Stimulated activated CD8-positive, alpha-beta memory T cell treated with anti-CD3 and anti-CD28 coated beads, Interleukin-15, amount 100 ng/mL, for 1 hour (primary cell): ENCODE measurements around the gene MED6.

Experiments
- DNase-seq: peaks from one replicate; pipeline ENCODE4 v3.0.0-alpha.2; 2020; ENCODE audit warnings: low read depth

MED6 gene, protein sequence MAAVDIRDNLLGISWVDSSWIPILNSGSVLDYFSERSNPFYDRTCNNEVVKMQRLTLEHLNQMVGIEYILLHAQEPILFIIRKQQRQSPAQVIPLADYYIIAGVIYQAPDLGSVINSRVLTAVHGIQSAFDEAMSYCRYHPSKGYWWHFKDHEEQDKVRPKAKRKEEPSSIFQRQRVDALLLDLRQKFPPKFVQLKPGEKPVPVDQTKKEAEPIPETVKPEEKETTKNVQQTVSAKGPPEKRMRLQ

DNA sequence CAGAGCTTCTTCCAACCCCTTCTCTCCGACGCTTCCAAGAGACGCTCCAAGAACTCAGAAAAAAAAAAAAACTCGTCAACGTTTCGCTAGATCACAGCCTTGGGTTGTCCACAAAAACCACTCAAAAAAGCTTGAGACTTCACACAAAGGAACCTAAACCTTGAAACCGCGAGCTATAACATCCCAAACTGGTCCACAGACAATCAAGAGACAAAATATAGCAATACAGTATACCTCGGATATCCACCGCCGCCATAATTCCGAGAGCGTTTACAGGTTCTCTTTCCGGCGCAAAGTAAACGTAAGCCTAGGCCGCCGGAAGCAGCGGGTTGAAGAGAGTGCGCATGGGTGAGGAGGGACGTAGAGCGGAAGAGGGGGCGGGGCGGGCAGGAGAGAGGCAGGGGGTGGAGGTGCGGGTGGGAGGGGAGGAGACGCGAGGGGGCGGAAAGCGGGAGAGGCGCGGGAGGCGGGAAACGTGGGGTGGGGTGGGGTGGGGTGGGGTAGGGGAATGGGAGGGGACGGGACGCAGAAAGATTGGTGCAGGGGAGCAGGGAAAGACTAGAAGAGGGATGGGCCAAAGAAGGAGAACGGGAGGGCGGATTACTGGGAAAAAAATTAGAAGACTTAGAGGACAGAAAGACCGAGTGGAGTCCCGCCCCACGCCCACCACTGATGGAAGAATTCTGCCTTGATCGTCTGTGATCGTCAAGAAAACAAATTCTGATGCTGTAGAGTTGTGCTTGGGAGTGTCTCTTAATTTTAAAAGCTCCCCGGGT is at the start of gene MED6:
TSS of gene MED6 (minus strand) at position 274 of the 776 bp plus-strand sequence. CDS start at position 256, 18 bp downstream.
- peak; percentile 93 for DNase-seq

DNA sequence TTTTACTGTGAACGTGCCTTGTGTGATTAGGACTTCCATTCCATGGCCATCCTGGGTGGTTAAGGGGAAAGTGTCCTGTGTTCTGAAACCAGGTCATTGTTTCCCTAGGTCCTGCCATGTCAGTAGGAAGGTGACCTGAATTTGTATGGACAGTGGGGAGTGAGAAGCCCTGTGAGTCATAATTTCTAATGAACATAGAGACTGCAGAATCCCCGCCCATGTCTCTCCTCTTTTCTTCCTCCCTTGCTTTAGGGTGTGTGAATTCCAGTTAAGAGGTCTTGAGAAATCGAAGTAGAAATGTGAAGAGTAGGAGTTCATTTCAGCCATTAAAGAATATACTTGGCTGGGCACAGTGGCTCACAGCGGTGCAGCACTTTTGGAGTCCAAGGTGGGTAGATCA is 49.3 kb upstream of the MED6 start:
- DNase-seq = no peak

DNA sequence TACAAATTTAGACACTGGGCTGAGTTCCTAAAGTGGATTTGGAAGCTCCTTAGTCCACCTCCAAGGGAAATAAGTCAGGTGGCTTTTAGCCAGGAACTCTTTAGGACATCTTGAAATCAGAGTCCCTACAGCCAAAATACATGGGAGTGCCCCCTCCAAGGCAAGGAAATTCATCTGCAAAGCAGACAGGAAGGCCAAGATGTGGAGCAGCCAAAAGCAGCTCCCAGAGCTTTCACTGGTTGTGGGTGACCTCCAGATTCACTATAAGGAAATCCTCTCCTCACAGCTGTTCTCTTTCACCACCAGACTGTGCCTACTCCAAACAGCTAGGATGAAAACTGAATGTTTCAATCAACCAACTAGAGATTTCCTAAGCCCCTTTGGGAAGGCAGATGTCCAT is 47.9 kb upstream of the MED6 start:
- DNase-seq = no peak

DNA sequence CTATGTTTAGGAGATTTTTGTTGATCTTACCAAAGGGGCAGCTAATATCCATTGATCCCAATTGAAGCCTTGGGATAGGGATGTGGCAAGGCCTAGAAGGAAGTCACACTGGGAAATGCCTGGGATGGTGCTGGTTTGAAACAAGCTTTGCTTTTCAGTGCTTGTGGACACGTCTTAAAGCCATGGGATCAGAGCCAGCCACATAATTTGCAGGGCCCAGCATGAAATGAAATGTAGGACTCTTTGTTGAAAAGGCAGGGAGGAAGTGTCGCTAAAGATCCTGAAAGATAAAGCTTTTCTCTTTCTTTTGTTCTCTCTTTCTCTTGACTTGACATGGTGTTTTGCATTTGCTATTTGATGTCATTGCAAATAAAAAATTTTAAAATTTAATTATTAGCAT is 46.2 kb upstream of the MED6 start:
- DNase-seq = no peak

DNA sequence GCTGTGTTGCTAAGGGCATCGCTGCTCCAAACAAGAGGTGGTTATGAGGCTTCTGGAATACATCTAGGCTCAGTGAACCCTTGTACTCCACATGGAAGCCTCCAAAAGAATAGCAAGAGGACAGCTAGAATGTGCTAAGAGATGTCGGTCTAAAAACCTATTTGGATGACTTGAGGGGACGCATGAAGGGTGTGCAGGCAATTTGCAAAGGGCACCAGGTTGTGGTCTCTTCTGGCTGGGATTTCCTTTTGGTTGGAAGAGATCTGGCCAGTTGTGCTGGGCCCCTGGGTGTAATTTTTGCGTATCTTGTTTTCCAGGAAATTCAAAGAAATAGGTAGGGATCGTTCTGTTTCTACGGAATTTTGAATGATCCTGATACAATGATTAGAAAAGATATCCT is 45.4 kb upstream of the MED6 start:
- no peak for DNase-seq

DNA sequence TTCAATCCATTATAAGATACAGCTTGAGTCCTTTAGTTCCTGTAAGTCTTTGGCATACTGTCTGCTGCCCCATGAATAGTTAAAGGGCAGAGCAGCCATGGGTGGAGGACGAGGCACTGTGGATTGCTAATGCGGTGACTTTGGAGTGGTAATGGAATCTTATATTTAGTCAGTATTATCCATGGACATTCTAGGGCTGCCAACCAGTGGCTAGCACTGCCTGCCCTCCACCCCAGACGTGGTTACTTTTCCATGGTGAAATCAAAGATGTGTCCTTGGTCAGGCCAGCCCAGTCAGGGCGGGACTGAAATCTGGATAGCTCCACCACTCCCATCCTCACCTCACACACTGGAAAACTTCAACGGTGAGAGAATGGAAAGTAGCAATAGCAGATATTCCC is 43.5 kb upstream of the MED6 start:
- no peak for DNase-seq

DNA sequence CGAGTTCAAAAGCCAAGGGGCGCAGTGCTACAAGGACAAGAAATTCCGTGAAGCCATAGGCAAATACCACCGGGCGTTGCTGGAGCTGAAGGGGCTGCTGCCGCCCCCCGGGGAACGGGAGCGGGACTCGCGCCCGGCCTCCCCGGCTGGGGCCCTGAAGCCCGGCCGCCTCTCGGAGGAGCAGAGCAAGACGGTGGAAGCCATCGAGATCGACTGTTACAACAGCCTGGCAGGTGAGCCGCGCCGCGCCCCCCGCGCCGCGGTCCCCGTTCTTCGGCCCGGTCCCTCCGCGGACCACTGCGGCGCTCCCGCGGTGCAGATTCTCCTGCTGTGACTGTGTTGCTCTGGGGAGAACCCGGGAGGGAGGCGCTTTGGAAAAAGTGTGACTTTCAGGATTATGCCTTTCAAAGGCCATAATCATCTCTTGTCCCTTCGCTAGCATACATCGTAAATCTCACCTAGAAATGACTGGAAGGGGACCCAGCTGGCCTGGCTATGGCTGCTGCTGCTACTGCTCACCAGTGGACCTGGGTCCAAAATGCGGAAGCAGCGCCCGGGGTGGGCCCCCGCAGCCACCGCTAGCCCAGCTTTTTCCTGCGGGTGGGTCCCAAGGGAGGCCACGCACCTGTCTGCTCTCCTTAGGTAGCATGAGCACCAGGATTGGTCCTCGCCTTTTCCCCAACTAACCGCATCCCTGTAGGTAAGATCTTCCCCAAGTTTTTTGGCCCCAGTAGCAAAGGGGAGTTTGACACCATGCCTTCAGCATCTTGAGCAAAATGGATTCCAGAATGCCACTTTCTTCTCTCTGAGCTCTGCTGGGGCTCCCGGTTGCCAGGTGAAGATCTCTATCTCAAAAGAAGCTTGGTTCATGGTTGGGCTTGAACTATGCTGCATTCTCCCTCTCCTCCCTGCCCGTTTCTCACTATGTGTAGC is 42.1 kb upstream of the MED6 start:
- DNase-seq = no peak

DNA sequence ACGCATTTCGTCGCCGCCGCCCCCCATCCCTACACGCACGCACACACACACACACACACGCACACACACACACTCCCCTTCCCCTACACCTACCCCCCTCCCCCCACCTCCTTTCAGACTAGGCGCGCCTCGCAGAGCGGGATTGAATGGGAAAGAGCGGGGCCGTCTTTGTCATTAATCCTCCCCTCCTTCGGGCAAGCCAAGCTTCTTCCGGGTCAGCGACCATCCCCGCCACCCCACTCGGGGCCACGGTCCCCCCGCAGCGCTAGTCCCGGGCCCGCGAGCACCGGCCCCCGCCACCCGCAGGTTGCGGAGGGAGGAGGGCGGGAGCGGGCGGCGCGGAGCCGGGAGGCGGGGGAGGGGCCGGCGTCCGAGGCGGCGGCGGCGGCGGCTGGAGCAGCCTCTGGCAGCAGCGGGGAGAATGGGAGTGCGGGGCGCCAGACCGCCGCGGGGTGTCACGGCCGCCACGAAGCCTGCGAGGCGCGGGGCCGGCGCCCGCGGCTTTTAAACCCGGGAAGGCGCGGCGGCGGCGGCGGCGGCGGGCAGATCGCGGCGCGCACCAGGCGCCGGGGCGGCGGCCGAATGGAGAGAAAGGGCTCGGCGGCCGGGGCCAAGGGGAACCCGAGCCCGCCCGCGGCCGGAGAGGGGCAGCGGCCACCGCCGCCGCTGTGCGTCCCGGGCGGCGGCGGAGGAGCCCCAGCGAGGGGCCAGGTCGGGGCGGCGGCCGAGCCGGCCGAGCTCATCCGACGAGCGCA is 41.3 kb upstream of the MED6 start, which contains the start of gene TTC9:
TSS of gene TTC9 (plus strand) at position 369 of the 755 bp plus-strand sequence. CDS start at position 583, 214 bp downstream.
- DNase-seq = no peak

DNA sequence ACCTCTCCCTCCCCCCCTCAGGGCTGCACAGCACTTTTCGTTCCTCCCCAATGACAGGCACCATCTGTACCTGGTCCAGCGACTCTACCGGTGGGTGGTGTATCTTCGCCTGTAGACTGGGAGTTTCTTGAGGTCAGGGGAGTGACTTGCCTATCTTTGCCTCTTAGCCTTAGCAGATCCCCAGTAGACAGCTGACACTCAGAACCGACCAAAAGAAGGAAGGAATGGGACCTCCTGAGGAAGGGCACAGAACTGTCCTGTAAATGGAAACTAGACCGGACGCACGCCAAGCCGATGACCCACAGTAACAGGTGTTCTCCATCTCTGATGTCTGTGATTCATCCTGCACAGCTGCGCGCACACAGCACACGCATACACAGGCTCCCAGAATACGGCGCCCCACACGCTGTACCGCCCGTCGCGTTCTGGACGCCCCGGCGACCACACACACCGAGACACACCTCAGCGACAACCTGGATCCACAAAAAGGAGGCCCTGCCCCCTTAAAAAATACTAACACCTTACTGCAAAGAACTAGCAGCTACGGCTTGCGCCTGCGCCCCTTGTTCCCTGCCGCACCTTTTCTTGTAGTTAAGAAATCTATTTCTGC is 40.6 kb upstream of the MED6 start:
- no peak for DNase-seq

DNA sequence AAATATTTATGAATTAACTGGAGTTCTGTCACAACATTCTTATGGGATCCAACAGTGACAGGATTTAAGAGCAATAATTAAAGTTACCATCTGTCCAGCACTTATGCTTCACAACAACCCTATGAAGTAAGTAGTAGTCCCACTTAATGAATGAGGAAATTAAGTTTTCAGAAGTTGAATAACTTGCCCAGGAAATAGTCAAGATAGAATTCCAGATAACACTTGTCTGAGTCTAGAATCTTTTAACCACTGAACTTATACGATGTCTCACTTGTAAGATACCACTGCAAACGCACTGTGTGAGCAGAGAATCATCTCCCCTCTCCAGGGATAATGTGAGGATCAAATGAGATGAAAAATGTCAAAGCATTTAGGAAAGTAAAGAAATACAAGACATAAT is 38.0 kb upstream of the MED6 start:
- no peak for DNase-seq

DNA sequence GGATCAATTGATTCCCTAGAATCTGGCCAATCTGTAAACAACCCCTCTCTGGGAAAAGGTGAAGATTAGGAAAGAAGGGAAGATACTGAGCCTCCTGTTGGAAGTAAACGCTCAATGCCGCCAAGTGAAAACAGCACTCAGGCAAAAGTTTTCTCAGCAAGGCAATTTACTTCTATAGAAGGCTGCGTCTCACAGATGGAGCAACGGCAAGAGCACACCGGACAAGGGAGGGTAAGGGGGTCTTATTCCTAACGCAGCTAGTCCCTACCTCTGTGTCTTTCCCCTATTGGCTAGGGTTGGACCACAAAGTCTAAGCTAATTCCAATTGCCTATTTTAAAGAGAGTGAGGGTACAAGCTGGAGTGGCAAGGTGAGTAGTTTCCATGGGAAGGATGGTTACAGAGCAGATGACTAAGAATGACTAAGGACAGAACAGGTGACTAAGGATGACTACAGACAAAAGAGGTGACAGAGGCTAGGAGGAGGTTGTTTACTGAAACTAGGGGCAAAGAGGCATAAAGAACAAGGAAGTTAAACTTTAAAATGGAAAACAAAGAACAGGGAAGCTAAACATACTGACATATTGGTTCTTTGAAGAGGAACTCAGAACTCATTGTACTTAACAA is 35.6 kb upstream of the MED6 start:
- no peak for DNase-seq

DNA sequence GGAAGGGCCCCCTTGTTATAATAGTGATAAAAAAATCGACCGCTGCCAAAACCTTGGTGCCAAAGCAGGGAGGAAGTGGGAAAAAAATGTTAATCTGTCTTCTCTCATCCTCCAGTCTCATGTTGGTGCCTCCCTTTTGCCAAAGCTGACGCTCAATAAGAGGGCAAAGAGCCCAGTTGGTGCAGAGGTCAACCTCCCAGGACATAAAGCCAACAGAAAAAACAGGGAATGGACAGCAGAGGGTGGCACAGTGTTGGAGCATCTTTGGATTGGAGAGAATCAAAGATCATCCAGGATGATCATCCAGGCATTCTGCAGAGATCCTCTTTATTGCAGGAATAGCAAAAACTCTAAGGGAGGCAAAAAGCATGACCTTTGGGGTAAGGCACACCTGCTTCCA is 31.5 kb upstream of the MED6 start:
- no peak for DNase-seq

DNA sequence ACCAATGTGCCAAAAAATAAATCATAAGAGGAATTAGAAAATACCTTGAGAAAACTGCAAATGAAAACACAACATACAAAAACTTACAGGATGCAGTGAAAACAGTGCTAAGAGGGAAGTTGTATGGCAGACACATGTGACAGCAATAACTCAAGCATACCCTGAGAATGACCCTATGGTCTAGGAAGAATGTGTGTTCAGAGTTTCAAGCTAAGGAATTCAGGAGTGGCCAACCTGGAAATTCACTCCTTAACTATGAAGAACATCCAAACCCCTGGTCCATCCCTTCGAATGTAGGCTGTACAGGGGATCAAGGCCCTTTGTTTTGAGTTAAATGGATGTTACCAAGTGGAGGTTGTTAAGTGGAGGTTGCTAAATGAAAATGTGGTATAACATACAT is 24.5 kb upstream of the MED6 start:
- DNase-seq = no peak

DNA sequence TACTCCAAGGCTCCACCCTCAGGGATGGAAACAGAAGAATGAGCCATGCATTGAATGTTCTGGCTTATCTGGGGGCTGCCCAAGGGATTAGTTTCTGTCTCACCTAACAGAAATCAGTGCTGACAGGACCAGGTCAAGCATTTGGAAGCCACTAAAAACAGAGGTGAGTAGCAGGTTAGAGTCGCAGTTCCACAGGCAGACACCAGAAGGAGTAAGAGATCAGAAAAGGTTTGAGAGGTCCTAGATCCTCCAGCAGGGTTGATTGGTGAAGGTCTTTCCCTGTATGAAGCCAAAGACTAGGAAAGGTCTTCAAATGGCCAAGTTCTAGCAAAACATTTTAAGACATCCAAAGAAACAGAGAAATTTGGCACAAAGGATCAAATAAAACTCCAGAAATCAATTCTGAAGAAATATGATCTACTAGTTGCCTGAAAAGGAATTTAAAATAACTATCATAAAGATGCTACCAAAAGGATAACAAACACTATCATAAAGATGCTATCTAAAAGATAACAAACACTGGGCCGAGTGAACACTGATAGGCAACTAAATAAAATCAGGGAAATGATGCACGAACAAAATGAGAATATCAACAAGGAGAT is 21.8 kb upstream of the MED6 start:
- no peak for DNase-seq

DNA sequence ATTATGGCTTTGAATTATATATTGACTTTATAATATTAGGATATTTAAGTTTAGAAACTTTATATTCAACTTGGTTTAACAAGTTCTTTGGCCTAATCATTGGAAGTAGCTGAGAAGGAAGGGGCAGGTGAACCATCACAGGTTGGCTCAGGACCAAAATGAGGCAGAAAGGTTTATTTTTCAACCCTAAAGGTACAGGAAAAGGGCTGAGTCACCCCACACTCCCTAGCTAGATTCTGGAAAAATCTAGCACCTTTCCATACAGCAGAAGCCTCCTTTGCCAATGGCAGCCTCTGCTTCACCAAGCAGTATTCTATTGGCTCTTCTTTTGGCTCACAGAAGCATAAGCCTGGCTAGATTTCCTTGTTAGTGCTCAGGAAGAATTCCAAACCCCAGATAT is 19.3 kb upstream of the MED6 start:
- no peak for DNase-seq

DNA sequence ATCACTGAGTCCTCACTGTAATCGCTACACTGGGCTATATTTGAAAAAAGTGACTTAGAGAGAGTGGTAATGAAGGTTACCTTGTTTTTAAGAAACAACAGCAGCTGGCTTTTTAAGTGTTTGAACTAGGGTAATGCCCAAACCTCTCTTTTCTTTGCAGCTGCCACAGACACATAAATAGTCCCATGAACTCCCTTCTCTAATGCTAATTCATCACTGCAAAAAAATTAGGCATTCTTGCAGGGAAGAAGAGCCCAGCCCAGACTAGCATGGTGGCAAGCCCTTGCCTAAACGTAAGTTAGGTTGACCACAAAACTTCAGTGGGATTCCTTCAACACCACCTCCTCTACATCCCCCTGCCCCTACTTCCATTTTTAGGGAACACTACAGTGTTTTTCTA is 17.9 kb upstream of the MED6 start:
- no peak for DNase-seq

DNA sequence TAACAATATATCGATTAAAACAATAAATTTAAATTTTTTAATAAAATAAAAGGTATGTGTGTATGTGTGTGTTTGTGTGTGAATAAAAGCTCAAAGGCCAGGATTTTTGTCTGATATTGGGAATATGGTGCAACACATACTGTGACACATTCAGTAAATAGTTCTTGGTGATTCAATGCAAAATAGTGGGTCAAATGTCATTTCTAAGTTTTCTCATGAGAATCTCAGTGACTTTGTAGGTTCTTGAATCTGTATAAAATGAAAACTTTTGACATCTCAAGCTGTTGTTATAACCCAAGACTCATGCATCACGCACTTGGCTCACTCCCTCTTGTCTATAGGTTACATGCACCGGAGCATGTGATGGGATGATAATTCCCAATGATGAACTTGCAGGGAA is 16.2 kb upstream of the MED6 start:
- no peak for DNase-seq

DNA sequence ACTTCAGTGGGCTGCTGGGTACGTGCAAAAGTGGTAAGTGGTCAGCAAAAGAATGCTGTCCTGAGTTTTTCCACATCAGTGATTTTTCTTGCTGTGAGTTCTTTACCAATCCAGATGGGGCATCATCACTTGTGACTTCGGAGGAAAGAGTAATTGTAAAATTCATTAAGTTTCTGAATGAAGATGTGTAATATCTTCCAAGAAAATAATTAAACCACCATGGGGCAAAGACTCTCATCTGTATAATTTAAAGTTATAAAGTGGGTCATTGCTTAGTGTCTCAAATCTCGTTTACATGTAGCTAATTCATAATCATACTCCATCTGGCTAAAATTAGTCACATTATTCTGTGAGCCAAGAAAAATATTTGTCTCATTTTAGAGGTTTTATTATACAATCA is 10.8 kb upstream of the MED6 start:
- DNase-seq = no peak

DNA sequence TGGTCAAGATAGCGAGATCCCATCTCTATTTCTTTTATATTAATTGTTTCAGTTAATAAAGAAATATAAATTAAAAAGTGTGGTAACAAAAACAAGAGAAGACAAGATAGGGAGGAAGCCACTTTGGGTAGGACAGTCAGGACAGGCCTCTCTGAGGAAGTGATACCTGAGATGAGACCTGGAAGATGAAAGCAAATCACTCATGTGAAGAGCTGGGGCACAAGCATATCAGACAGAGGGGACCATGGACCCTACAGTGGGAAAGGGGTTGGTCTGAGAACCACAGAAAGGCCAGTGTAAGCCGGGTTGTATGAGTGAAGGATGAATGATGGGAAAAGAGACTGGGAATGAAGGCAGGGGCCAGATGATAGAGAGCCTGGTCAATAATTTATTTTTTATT is 1.8 kb upstream of the MED6 start:
- no peak for DNase-seq

DNA sequence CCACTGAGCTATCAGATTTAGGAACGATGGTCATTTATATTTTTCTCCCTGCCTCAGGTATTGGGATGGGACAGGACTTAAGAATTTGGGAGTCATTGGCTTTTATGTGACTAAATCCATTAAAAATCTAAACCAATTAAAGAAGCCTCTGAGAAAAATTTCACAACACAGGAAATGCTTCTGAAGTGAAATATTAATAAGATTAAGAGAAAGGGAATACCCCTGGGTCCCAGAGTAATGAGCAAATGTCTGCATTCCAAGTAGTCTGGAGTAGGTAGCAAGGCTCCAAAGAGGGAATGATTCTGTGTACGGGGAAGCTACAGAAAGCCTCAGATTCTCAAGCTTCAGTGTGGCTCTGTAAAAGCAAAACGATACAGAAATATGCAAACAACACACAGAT is 707 bp upstream of the MED6 start:
- DNase-seq = no peak

DNA sequence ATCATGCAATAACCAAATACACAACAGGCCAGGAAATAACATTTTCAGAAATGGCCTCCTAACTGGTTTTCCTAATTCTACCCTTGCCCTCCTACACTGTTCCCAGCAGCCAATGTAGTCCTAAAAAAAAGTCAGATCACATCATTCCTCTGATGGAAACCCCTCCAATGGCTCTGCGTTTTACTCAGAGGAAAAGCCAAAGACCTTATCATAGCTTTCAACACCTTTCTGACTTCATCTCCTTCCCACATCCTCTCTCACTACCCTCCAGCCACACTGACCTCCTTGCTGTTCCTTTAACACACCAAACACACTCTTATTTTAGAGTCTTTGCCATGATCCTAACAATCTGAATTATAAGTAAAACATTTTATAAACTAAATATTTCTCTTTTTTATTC is 1.1 kb downstream of the MED6 start:
- DNase-seq = no peak
